ENCODE results near the gene ZBTB17. TPM values are rescaled to one million over a fixed set of nuclear protein-coding genes. Genes with fewer than 3 reads are reported as not detected.
"Not testable (repeated sequence)": the region's sequence is repeated elsewhere in the genome, so short reads cannot be mapped to it uniquely, and the experiment has no call there.

The ZBTB17 gene
- total and polyA plus RNA-seq, 8 donors: 16.2 to 106 (median 18.0) TPM

GRCh38 chr1:15931884-15932283 lies 44.0 kb downstream of the ZBTB17 start:
- ATAC-seq (no peak), FAIRE-seq (no peak), DNase-seq (no peak)
- H3K9me3 ChIP-seq: no peaks in the 10 kb centered on the region
- WGBS, 2 donors: 96 to 97% methylated on average over 19 of the region's 19 CpGs
- no peak for TF ChIP-seq CTCF (IDR thresholded peaks at IDR 0.05)
- no peak overlapping the region for H3K4me3 ChIP-seq
- intact Hi-C loops (cut with DNase I): no loop called here
- peaks cover 3 to 79% (median 40%) of the 10 kb centered on the region in 3 donors for H3K36me3 ChIP-seq
- peaks cover 0 to 3% (median 0%) of the 10 kb centered on the region in 3 donors for H3K4me1 ChIP-seq
- no peak overlapping the region for H3K27ac ChIP-seq
- H3K27me3 ChIP-seq: no peaks in the 10 kb centered on the region

- H3K27me3 ChIP-seq: no peaks in the 10 kb centered on the region
- no peak for FAIRE-seq
Observed at GRCh38 chr1:15931401-15931800, 44.5 kb downstream of the ZBTB17 start.

GRCh38 chr1:15928971-15929965 lies 46.6 kb downstream of the ZBTB17 start:
- Histone ChIP-seq H3K27ac (peak overlapping the region in 1 of 4 donors; percentile 3), H3K4me1 (peaks cover 0 to 3% (median 0%) of the 10 kb centered on the region in 3 donors), H3K27me3 (no peaks in the 10 kb centered on the region), H3K4me3 (no peak overlapping the region), H3K36me3 (peaks cover 3 to 65% (median 30%) of the 10 kb centered on the region in 3 donors), H3K9me3 (no peaks in the 10 kb centered on the region)
- DNase-seq: peak in 1 of 6 donors; percentile 28
- no peak for FAIRE-seq
- 67 to 68% methylated on average over 17 of the region's 17 CpGs for WGBS, 2 donors
- intact Hi-C loops (cut with DNase I): no loop called here
- peak in 3 of 4 donors; percentile 49 to 84 (median 75) for ATAC-seq
- no peak for TF ChIP-seq CTCF (IDR thresholded peaks at IDR 0.05)

More at GRCh38 chr1:15931401-15931800, 44.5 kb downstream of the ZBTB17 start:
- no peak for ATAC-seq
- H3K27ac ChIP-seq: no peak overlapping the region
- no peak for TF ChIP-seq CTCF (IDR thresholded peaks at IDR 0.05)
- intact Hi-C loops (cut with DNase I): no loop called here
- no peaks in the 10 kb centered on the region for H3K9me3 ChIP-seq
- WGBS, 2 donors: 93% methylated on average over 11 of the region's 11 CpGs
- no peak for DNase-seq
- peaks cover 0 to 3% (median 0%) of the 10 kb centered on the region in 3 donors for H3K4me1 ChIP-seq
- no peak overlapping the region for H3K4me3 ChIP-seq
- peaks cover 3 to 76% (median 40%) of the 10 kb centered on the region in 3 donors for H3K36me3 ChIP-seq

GRCh38 chr1:15926448-15926847 lies 49.5 kb downstream of the ZBTB17 start:
- H3K27ac ChIP-seq; DNase-seq; H3K4me1 ChIP-seq; H3K27me3 ChIP-seq; H3K4me3 ChIP-seq; FAIRE-seq; ATAC-seq; H3K9me3 ChIP-seq; intact Hi-C loops (cut with DNase I): not testable (repeated sequence)
- 87 to 98% methylated on average over 8 of the region's 8 CpGs for WGBS, 2 donors
- peaks cover 3 to 59% (median 19%) of the 10 kb centered on the region in 3 donors for H3K36me3 ChIP-seq

- FAIRE-seq: peak; percentile 29
- peaks cover 5 to 62% (median 20%) of the 10 kb centered on the region in 3 donors for H3K36me3 ChIP-seq
- WGBS, 2 donors: 77 to 81% methylated on average over 2 of the region's 2 CpGs
Observed at GRCh38 chr1:15923241-15923640, 52.7 kb downstream of the ZBTB17 start.

More at GRCh38 chr1:15923241-15923640, 52.7 kb downstream of the ZBTB17 start:
- no peak for TF ChIP-seq CTCF (IDR thresholded peaks at IDR 0.05)
- Histone ChIP-seq H3K4me3 (no peak overlapping the region), H3K27ac (no peak overlapping the region), H3K4me1 (no peaks in the 10 kb centered on the region), H3K9me3 (no peaks in the 10 kb centered on the region), H3K27me3 (no peaks in the 10 kb centered on the region)
- no peak for DNase-seq
- intact Hi-C loops (cut with DNase I): no loop called here
- no peak for ATAC-seq

All from pancreas (tissue), 10 donors.